NCI-H526 treated with DMSO at 0.1 percent for 48 hours (cell line): ENCODE measurements around the gene FAM234A.
"Not testable (repeated sequence)": the region's sequence is repeated elsewhere in the genome, so short reads cannot be mapped to it uniquely, and the experiment has no call there.

ENCODE experiments used
- DNase-seq: peaks from one replicate; lab custom pipeline; 2025; lab: John Stamatoyannopoulos, UW

The FAM234A gene

GRCh38 chr16:234468-235305 lies at the start of gene FAM234A:
FAM234A (plus strand) TSS chr16:234821; CDS start chr16:254414, 19,593 bp downstream.
- DNase-seq = peak; percentile 63

- DNase-seq = no peak
Measured at GRCh38 chr16:185213-185612, 49.4 kb upstream of the FAM234A start.

- no peak for DNase-seq
Measured at GRCh38 chr16:185691-186090, 48.9 kb upstream of the FAM234A start.

- DNase-seq = no peak
Measured at GRCh38 chr16:187330-187729, 47.3 kb upstream of the FAM234A start.

- DNase-seq = no peak
Measured at GRCh38 chr16:188674-189073, 45.9 kb upstream of the FAM234A start.

- no peak for DNase-seq
Measured at GRCh38 chr16:189604-190186, 44.9 kb upstream of the FAM234A start.

- no peak for DNase-seq
Measured at GRCh38 chr16:191831-192230, 42.8 kb upstream of the FAM234A start.

- no peak for DNase-seq
Measured at GRCh38 chr16:192686-193085, 41.9 kb upstream of the FAM234A start.

- DNase-seq = no peak
Measured at GRCh38 chr16:193441-193840, 41.2 kb upstream of the FAM234A start.

GRCh38 chr16:194516-194915 lies 40.1 kb upstream of the FAM234A start:
- no peak for DNase-seq

GRCh38 chr16:200388-200787 lies 34.2 kb upstream of the FAM234A start:
- no peak for DNase-seq

- no peak for DNase-seq
Measured at GRCh38 chr16:203246-203645, 31.4 kb upstream of the FAM234A start.

GRCh38 chr16:204046-204445 lies 30.6 kb upstream of the FAM234A start:
- not testable (repeated sequence) for DNase-seq

- not testable (repeated sequence) for DNase-seq
Measured at GRCh38 chr16:209359-209758, 25.3 kb upstream of the FAM234A start.

- DNase-seq = not testable (repeated sequence)
Measured at GRCh38 chr16:211631-212180, 22.9 kb upstream of the FAM234A start.

- DNase-seq = no peak
Measured at GRCh38 chr16:212999-213398, 21.6 kb upstream of the FAM234A start.

- no peak for DNase-seq
Measured at GRCh38 chr16:220021-220420, 14.6 kb upstream of the FAM234A start.

GRCh38 chr16:228151-228851 lies 6.3 kb upstream of the FAM234A start:
- no peak for DNase-seq

- DNase-seq = peak; percentile 39
Measured at GRCh38 chr16:228852-229730, 5.5 kb upstream of the FAM234A start, which contains the start of gene LUC7L. LUC7L (minus strand) TSS chr16:229449; CDS start chr16:229339, 110 bp downstream.

- DNase-seq = no peak
Measured at GRCh38 chr16:229731-230281, 4.8 kb upstream of the FAM234A start.

- not testable (repeated sequence) for DNase-seq
Measured at GRCh38 chr16:230351-230750, 4.3 kb upstream of the FAM234A start.
